Loucy (cell line): ENCODE results near the gene SCO1.

Experiments
- H2AFZ ChIP-seq: fragments of 200-600 bp; sonication (generic); 2 replicates; pipeline ENCODE4 v1.6.0; 2016; ENCODE audit warnings: antibody characterized with exemption, mild to moderate bottlenecking, low read length, moderate library complexity
- H3F3A ChIP-seq: fragments of 200-600 bp; 2 replicates; pipeline ENCODE4 v1.6.0; 2016; ENCODE audit warnings: antibody characterized with exemption, low read depth, mild to moderate bottlenecking
- H3K27me3 ChIP-seq: fragments of 200-600 bp; sonication (generic); 2 replicates; pipeline ENCODE4 v1.6.1; 2014; ENCODE audit warnings: low read length, mild to moderate bottlenecking; ENCODE audit not compliant: insufficient read depth, poor library complexity, severe bottlenecking
- H3K36me3 ChIP-seq: fragments of 200-600 bp; sonication (generic); 2 replicates; pipeline ENCODE4 v1.6.1; 2016; ENCODE audit warnings: low read length; ENCODE audit not compliant: insufficient read depth
- H3K4me1 ChIP-seq: fragments of 200-600 bp; sonication (generic); 2 replicates; pipeline ENCODE4 v1.5.1; 2014; ENCODE audit warnings: low read length, mild to moderate bottlenecking; ENCODE audit not compliant: insufficient read depth, poor library complexity, severe bottlenecking
- H3K4me2 ChIP-seq: fragments of 200-600 bp; sonication (generic); 2 replicates; pipeline ENCODE4 v1.6.0; 2014; ENCODE audit warnings: antibody characterized with exemption, low read length, low read depth, mild to moderate bottlenecking; ENCODE audit not compliant: poor library complexity, severe bottlenecking
- H3K4me3 ChIP-seq: fragments of 200-600 bp; sonication (generic); 2 replicates; pipeline ENCODE4 v1.5.1; 2014; ENCODE audit warnings: low read length, mild to moderate bottlenecking, mixed read lengths; ENCODE audit not compliant: poor library complexity, severe bottlenecking
- H3K79me2 ChIP-seq: fragments of 200-600 bp; sonication (generic); 2 replicates; pipeline ENCODE4 v1.6.1; 2014; ENCODE audit warnings: low read length; ENCODE audit not compliant: insufficient read depth
- H3K9ac ChIP-seq: fragments of 200-600 bp; sonication (generic); 2 replicates; pipeline ENCODE4 v1.6.0; 2014; ENCODE audit warnings: mild to moderate bottlenecking, low read depth, low read length, moderate library complexity; ENCODE audit not compliant: poor library complexity, severe bottlenecking
- H3K9me2 ChIP-seq: fragments of 200-600 bp; sonication (generic); replicated peaks from 2 replicates; pipeline ENCODE4 v1.6.1; 2016; ENCODE audit warnings: low read depth, low read length, mixed read lengths
- H3K9me3 ChIP-seq: fragments of 200-600 bp; sonication (generic); 2 replicates; pipeline ENCODE4 v1.6.1; 2014; ENCODE audit warnings: mild to moderate bottlenecking, antibody characterized with exemption, low read length, low read depth; ENCODE audit not compliant: insufficient read depth
- H4K20me1 ChIP-seq: fragments of 200-600 bp; sonication (generic); 2 replicates; pipeline ENCODE4 v1.6.0; 2014; ENCODE audit warnings: antibody characterized with exemption, low read length, mild to moderate bottlenecking; ENCODE audit not compliant: insufficient read depth, poor library complexity, severe bottlenecking
- EZH2phosphoT487 ChIP-seq: fragments of 200-600 bp; IDR thresholded peaks from 2 replicates; pipeline ENCODE4 v1.6.1; 2018; ENCODE audit warnings: antibody characterized with exemption, mild to moderate bottlenecking, moderate library complexity, borderline replicate concordance
- TF ChIP-seq, protein P1 (sequence below): fragments of 200-600 bp; sonication (generic); conservative IDR thresholded peaks from 2 replicates; pipeline ENCODE4 v1.5.1; 2014; ENCODE audit warnings: mild to moderate bottlenecking, antibody characterized with exemption, low read length

The SCO1 gene

DNA sequence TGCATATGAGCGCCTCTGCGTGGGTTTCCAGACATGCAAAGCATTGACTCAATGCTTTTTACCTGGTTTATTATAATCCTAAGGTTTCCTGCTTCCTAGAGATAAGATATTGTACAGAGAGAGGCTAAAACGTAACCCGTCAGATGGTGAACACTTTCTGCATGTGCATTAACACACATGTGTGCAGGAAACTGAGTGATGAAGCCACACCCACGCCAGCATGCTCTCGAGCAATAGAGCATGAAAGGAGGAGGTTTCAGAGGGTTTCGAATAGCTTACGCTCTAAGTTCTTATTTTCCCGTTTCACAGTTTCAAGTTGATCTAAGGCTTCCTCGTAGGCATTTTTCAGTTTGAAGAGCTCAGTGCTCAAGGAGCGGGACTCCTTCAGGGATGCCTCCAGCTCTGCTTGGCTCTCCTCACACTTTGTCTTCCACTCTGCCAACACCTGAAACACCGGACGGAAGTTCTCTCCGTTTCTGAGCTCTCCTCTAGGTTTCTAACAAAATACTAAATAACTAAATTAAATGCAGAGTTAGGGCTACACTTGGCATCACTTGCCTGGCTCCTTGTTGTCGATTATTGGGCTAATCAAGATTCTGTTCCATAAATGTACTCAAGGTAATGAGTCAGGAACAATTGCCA lies 63.5 kb downstream of the SCO1 start:
- H3K4me3 ChIP-seq, result no peak overlapping the region
- H3K4me2 ChIP-seq, result peak overlapping the region; percentile 48
- no peaks in the 10 kb centered on the region for H3F3A ChIP-seq
- peaks cover 4% of the 10 kb centered on the region for H3K4me1 ChIP-seq
- H3K9me3 ChIP-seq, result no peaks in the 10 kb centered on the region
- H3K36me3 ChIP-seq, result peaks cover 11% of the 10 kb centered on the region; the same call in 1 of the 2 replicates
- TF ChIP-seq, protein P1, sequence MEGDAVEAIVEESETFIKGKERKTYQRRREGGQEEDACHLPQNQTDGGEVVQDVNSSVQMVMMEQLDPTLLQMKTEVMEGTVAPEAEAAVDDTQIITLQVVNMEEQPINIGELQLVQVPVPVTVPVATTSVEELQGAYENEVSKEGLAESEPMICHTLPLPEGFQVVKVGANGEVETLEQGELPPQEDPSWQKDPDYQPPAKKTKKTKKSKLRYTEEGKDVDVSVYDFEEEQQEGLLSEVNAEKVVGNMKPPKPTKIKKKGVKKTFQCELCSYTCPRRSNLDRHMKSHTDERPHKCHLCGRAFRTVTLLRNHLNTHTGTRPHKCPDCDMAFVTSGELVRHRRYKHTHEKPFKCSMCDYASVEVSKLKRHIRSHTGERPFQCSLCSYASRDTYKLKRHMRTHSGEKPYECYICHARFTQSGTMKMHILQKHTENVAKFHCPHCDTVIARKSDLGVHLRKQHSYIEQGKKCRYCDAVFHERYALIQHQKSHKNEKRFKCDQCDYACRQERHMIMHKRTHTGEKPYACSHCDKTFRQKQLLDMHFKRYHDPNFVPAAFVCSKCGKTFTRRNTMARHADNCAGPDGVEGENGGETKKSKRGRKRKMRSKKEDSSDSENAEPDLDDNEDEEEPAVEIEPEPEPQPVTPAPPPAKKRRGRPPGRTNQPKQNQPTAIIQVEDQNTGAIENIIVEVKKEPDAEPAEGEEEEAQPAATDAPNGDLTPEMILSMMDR, result no peak
- TF ChIP-seq EZH2phosphoT487, result no peak
- H4K20me1 ChIP-seq, result no peaks in the 10 kb centered on the region
- no peak overlapping the region for H2AFZ ChIP-seq
- H3K9me2 ChIP-seq, result no peaks in the 10 kb centered on the region
- H3K27me3 ChIP-seq, result no peaks in the 10 kb centered on the region
- H3K9ac ChIP-seq, result no peak overlapping the region
- no peaks in the 10 kb centered on the region for H3K79me2 ChIP-seq

DNA sequence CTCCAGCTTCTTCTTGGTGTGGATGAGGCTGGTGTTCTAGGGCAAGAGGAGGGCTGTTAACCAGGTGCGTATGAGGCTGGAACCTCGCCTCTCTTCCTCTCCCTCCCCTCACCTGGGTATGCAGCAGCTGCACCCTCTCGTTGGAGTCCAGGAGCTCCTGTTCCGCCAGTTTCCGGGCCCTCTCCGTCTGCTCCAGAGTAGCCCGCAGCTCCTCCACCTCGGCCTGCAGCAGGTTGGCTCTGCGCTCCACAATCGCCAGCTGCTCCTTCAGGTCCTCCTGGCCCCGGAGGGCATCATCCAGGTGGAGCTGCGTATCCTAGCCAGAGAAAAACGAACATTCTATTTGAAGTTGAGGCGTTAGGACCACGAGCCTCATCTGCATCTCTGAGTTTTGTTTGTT lies 65.6 kb downstream of the SCO1 start:
- Histone ChIP-seq H3K36me3 (peaks cover 4% of the 10 kb centered on the region; the same call in 1 of the 2 replicates), H3K79me2 (no peaks in the 10 kb centered on the region), H3K4me1 (peaks cover 18% of the 10 kb centered on the region), H3K9me3 (no peaks in the 10 kb centered on the region), H3K4me3 (no peak overlapping the region), H3K27me3 (no peaks in the 10 kb centered on the region), H3K4me2 (no peak overlapping the region), H3K9ac (no peak overlapping the region), H3F3A (no peaks in the 10 kb centered on the region), H3K9me2 (no peaks in the 10 kb centered on the region), H4K20me1 (no peaks in the 10 kb centered on the region), H2AFZ (peak overlapping the region; percentile 57; the same call in 1 of the 2 replicates)
- no peak for TF ChIP-seq EZH2phosphoT487
- TF ChIP-seq, protein P1, result no peak

DNA sequence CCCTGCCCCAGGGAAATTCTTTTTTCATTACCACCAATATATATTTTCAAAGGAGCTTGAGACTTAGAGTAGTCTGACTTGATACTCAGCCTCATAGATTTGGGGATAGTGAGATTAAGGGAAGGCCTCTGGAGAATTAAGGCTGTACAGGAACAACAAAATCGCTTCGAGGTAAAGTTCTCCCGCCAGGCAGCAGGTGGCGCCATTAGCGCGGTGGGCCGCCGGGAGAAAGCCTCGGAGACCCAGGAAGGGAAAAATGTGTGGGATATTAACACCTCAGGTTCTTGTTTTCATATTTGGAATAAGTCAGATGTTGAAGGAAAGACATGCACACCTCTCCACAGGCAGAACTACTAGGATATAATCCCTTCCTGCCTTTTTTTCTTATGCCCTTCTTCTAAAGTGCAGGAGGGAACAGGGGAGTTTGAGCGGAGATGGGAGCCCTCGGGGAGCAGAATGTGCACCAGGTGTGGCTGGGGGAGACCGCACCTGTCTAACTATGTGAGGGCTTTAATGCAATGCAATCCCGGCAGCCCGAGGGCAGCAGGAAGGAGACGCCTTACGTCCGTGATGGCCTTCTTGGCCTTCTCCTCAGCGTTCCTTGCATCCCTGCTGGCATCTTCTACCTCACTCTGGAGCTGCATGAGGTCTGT lies 66.2 kb downstream of the SCO1 start:
- no peak for TF ChIP-seq EZH2phosphoT487
- TF ChIP-seq, protein P1, result peak; percentile 96
- H3K9me2 ChIP-seq, result no peaks in the 10 kb centered on the region
- H3F3A ChIP-seq, result no peaks in the 10 kb centered on the region
- H3K9ac ChIP-seq, result no peak overlapping the region
- H3K79me2 ChIP-seq, result no peaks in the 10 kb centered on the region
- H4K20me1 ChIP-seq, result no peaks in the 10 kb centered on the region
- no peaks in the 10 kb centered on the region for H3K9me3 ChIP-seq
- no peak overlapping the region for H3K4me2 ChIP-seq
- H3K27me3 ChIP-seq, result no peaks in the 10 kb centered on the region
- H3K4me3 ChIP-seq, result no peak overlapping the region
- H3K36me3 ChIP-seq, result peaks cover 4% of the 10 kb centered on the region; the same call in 1 of the 2 replicates
- H3K4me1 ChIP-seq, result peaks cover 18% of the 10 kb centered on the region
- peak overlapping the region; percentile 57; the same call in 1 of the 2 replicates for H2AFZ ChIP-seq
